NCI-H748 (cell line): ENCODE data around the gene ZFAND2B.

ENCODE experiments used
- DNase-seq: peaks from one replicate; lab custom pipeline; 2025; ENCODE audit not compliant: unreplicated experiment; lab: John Stamatoyannopoulos, UW

Gene ZFAND2B

DNA sequence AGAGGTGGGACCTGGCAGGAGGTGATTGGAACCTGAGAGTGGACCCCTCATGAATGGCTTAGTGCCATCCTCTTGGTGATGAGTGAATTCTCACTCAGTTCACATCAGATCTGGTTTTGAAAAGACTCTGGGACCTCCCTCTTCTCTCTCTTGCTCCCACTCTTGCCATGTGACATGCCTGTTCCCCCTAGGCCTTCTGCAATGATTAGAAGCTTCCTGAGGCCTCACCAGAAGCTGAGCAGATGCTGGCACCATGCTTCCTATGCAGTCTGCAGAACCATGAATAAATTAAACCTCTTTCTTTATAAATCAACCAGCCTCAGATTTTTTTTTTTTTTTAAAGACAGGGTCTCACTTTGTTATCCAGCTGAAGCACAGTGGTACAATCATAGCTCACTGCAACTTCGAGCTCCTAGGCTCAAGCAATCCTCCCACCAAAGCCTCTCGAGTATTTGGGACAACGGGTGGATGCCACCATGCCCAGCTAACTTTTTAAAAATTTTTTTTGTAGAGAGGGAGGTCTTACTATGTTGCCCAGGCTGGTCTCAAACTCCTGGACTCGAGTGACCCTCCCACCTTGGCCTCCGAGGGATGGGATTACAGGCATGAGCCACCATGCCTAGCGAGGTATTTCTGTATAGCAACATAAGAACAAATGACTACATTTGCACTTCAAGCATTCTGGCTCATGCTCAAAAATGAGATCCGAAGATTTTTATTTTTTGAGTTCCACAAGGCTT lies 2.0 kb upstream of the ZFAND2B start:
- DNase-seq = no peak

DNA sequence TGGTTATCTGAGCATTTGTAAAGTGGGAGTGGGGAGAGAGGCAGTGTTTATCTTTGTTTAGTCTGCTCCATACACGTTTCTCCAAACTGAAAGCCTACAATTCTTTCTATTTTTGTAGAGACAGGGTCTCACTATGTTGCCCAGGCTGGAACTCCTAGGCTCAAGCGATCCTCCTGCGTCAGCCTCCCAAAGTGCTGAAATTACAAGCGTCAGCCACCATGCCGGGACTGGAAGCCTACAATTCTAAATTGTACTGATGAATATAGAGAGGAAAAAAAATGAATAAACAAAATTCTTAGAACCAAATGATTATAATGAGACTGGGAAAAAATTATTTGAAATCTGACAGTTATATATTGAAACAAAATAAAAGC lies 1.4 kb upstream of the ZFAND2B start:
- no peak for DNase-seq

DNA sequence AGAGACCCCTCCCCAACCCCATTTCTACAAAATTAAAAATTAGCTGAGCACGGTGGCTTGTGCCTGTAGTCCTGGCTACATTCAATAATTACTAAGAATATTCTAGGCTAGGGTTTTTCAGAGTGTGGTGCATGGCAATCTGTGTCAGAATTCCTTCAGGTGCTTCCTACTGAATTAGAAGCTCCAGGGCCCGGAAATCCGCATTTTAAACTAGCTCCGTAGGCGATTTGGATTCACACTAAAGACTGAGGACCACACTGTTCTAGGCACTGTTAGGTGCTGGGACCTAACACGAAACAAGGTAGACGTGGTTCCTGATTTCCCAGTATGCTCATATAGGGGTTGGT lies 628 bp upstream of the ZFAND2B start:
- no peak for DNase-seq

DNA sequence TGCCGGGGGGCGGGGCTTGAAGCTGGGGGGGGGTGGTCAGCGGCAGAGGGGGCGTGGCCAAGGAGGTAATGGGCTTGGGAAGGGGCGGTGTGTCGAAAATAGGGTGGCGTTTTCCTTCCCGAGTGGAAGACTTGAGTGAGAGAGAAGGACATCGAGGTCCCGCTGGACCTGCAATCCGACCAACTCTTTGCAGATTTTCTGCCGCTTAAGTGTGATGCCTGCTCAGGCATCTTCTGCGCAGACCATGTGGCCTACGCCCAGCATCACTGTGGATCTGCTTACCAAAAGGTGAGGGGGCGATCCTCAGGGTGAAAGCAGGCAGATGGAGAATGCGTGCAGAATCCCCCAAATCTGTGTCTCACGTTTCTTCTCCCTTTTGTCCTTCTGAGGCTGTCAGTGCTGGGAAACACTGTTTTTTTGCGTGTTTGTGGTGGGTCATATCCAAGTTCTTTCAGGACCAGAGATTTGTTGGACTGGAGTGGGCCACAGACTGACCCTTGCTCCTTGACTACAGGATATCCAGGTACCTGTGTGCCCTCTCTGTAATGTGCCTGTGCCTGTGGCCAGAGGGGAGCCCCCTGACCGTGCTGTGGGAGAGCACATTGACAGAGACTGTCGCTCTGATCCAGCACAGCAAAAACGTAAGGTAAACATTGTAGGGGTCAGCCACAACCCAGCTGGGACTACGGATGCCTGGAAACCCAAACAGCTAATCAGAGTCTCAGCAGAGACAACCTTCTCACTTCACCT lies 727 bp downstream of the ZFAND2B start:
- DNase-seq = no peak

DNA sequence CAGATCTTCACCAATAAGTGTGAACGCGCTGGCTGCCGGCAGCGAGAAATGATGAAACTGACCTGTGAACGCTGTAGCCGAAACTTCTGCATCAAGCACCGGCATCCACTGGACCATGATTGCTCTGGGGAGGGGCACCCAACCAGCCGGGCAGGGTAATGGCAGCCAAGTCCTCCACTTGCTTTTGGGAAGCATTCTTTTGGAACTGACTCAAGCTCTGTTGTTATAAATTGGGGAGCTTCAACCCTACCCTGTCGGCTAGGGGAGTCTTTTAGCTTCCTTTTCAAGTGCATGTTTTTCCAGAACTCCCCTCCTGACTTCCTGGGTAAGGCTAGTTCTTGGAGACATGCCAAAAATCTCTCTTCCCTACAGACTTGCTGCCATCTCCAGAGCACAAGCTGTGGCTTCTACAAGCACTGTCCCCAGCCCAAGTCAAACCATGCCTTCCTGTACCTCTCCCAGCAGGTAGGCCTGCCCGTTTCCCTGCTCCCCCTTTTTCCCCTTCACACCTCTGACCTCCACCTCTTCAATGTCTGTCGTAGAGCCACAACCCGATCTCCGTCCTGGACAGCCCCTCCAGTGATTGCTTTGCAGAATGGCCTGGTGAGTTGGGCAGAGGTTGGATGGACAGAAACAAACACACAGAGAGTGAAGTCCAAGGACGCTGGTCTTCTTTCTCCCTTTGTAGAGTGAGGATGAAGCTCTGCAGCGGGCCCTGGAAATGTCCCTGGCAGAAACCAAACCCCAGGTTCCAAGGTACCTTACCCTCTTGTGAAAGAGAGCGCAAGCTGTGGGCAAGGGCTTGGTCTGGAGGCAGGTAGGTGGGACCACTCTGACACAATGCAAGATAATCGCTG lies 1.5 kb downstream of the ZFAND2B start:
- no peak for DNase-seq

DNA sequence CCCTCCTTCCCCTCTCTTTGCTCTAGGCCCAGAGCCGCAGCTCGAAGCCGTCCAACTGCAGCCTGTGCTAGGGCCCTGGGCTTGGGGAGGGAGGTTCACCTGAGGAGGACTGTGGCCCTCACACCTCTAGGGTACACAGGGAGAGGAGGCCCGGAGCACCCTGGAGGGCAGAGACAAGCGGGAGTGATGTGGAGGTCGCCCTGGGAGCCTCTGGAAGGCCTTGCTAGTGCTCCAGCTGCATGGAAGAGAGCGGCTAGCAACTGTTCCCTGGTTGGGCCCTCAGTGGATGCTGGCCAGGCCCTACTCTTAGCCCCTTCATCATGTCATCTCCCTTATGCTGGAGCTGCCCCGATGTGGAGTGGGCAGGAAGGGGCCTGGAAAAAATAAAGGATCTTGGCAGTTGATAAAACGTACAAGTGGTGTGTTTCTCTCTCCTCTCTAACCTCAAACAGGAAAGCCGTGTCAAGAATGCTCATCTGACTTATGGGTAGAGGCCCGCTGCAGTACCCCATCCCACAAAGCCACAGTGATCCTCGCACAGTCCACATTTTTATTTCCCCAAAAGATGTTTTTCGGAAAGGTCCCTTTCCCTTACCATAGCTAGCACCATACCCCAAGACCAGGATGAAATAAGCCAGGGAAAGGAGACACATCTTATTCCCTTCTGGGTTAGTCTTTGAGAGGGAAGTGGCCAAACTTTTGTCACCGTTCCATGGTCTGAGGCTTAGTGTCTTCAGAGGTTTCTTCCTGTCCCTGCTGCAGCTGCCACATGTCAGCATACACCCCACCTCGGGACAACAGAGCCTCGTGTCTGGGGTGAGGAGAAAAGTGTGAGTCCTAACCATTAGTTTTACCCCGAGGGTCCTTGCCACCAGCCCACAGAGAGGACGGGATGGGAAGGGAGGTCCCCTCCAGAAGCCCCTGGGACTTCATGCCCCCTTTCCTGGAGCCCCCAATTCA lies 2.9 kb downstream of the ZFAND2B start:
- no peak for DNase-seq

DNA sequence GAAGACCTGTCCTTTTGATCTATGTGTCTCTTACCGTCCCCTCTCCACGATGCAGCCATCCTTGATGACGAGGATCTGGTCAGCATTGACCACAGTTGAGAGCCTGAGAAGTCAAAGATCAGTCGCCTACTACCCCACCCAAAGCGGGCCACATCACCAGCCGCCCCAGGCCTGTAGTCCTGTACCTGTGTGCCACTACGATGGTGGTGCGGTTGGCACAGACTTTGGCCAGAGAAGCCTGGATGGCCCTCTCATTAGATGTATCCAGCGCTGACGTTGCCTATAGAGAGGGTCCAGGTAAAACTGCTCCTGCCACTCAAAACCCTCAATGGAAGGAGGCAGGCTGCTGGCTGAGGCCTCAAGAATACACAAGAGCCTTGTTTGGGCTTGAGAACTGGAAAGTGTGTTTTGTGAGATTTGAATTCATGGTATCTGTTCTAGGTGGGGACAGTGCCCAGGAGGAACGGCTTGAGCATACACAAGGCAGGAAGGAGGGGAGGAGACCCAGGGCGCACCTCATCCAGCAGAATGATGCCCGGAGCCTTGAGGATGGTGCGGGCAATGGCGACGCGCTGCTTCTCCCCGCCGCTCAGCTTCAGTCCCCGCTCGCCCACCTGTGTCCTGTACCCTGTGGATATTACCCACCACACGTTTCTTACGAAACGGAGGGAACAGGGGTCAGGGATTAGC lies 3.8 kb downstream of the ZFAND2B start:
- DNase-seq = no peak

DNA sequence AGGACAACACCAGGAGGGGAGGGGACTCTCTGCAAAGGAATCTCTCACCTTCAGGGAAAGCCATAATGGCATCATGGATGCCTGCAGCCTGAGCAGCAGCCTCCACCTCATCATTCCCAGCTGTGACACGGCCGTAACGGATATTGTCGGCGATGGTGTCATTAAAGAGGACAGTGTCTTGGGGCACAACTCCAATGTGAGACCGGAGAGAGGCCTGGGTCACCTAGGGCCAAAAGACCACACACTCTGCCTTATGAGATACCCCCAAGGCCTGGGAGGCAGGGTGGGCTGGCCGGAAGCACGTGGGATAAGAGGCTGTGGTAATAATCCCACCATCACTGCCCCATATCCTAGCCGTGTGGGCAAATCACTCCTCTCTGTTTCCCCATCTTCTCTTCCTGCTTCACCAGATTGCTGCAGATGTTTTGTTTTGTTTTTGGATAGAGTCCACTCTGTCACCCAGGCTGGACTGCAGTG lies 4.3 kb downstream of the ZFAND2B start:
- DNase-seq = no peak

DNA sequence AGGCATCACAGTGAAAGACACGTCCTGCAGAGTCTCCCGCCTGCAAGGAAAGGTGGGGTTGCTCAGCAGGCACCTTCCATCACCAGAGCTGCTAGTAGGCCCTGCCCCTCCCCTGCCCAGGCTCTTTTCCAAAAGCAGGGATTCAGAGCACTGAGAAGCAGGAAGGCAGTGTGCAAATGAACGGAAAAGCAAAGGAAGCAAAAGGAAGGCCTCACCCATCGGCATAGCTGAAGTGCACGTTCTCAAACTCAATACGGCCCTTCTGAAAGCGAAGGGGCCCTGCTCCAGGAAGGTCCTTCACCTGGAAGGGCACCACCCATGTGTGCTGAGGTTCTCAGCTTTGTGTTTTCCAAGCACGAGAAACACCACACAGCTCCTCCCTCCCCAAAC lies 6.4 kb downstream of the ZFAND2B start:
- DNase-seq = no peak

DNA sequence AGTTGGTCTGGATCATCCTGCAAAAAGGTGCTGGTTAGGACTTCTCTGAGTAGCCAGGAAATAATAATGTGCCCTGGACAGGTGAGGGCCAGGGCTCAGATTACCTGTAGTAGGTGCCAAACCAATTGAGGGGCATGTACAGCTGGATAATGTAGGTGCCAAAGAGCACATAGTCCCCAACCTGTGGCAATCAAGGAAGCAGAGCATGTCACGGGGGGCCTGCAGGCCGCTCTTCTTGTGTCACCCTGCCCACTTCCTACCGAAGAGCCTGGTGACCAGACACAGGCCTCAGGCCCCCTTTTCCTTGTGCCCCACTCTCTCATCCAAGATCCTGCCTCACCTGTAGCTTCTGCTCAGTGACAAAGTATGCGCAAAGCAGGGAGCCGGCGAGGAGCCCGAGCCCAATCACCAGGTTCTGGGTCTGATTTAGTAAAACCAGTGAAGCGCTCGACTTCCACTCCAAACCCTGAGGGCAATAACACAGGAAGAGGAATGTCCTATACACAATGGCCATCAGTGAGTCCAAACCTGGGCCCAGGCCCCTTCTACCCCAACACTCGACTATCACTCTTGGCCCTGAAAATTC lies 7.0 kb downstream of the ZFAND2B start:
- no peak for DNase-seq

DNA sequence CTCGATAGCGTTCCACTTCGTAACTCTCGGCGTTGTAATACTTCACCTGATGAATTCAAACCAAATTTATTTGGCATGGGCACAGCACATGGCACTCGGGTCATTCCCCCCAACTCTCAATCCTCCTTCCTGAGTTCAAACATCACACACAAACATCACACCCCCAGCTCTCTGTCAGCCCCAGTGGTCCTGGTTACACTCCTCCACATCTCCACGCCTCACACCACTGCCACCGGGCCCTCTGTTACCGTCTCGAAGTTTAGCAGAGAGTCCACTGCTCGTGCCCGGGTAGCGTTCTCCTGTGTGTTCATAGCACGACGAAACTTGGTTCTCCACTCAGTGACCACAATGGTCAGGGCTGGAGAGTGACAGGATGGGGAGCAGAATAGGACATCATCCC lies 7.6 kb downstream of the ZFAND2B start:
- DNase-seq = no peak

DNA sequence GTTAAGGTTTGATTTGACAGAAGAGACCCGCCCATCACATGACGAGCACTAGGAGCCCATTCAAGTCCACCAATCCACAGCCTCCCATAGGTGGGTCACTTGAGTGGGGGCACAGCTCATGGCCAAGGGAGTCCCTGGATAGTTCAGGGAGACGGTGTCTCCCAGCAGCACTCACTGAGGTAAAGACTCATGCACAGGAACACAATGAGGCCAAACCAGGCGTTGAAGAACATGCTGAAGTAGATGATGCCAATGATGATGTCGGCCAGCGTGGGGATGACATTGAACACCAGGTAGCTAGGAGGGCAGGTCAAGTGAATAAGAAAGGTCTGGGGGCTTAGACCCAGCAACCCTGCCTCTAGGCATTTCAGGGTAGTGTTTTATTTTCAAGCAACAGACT lies 8.2 kb downstream of the ZFAND2B start:
- no peak for DNase-seq

DNA sequence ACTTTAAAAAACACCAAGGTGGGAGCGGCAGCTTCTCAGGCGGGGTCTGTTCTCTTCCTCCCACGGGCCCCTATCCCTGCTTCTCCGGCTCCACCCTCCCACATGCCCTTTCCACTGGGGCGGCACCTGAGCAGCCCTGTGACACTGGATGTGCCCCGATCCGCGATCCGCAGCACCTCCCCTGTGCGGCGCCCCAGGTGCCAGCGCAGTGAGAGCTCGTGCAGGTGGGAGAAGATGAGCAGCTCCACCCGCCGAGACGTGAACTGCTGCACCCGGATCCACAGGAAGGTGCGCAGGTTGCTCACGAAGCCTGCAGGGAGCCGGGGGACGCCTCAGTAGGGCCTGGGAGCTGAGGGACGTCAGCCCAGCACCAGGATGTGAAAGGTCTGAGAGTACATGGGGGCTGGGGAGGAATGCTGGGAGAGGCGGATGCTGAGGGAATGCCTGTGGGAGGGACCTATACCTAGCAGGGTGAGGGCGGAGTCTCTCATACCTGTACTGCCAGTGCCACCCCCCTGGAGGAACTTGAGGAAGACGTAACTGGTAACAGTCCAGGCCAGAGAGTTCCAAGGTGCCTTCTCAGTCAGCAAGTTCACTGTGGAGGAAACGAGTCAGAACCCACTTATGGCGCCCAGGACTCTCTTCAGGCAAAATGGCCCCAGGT lies 9.4 kb downstream of the ZFAND2B start:
- no peak for DNase-seq

DNA sequence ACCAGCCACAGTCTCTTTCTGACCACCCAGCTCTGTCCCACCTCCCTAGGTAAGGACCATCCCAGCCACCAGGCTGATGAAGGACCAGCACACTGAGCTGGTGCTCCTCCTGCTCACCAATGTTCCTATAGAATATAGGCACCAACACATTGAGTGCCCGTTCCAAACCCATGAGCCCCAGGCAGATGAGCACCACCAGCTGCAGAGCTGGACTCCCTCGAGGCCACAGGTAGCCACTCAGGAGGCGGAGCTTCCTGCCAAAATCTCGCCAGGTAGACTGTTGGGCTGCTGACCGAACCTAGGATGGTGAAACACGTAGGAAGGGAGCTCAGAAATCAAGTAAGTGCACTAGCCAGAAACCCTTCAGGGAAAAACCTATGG lies 9.9 kb downstream of the ZFAND2B start:
- no peak for DNase-seq

DNA sequence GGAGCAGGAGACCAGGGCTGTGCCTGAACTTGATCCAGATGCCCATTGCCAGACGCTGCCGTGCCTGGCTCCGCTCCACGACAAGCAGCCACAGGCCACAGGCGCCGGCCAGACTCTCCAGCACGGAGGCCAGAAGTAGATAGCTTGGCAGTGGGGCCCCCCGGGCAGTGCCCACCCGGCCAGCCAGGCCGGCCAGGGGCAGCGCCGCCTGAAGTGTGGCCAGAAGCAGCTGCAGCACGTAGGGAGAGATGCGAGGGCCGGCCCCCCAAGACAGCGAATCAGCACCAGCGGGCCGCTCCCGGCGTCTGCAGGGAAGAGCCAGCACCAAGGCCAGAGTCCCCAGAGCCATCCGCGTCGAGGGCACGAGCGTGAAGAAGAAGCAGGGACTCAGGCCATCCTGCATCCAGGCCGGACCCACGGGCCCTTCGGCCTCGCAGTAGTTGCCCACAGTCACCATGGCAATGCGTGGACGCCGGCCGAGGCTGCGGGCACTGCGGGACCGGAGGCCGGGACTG lies 11.7 kb downstream of the ZFAND2B start:
- peak; percentile 84 for DNase-seq

DNA sequence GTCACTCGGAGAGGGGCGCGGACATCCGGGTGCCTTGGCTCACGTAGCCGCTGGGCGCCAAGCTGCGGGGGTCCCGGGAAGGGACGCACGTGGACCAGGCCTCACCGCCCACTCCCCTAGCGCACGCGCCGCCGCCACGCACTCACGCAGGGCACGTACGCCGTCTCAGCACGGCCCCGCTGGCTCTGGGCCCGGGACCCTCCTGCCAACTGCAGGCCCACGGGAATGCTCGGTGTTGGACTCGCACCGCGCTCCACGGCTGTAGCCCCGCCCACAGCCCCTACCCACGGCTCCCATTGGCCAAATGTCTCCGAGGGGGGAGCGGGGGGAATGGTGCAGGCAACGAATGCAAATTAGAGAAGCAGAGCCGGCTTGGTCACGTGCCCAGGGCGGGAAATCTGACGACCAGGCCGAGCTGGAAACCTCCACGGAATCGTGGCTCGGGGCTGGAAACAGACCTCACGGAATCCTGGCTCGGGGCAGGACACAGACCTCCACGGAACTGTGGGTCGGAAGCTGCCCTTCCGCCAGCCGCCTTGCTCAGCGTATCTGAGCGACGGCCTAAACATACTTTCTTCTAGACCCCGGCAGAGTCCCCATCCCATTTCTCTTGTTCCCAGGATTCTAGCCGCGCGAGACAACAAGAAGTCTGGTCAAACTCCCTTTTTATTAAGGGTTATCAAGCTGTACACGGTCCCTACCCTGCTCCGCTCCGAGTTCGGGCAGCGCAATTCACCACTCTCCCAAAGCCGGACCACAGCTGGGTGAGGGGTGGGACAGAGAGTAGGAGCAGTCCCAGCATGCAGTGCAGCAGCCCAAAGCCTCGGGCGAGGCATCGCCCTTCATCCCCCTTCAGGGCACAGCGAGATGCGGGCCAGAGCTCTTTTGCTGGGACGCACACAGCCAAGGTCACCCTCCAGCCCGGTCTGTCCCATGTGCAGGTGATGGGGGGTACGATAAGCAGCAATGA lies 12.4 kb downstream of the ZFAND2B start, which contains the start of gene ABCB6:
ABCB6 (minus strand) TSS at position 227 of the 970 bp plus-strand sequence. CDS start 285 bp downstream, outside the sequence.
- peak; percentile 96 for DNase-seq

DNA sequence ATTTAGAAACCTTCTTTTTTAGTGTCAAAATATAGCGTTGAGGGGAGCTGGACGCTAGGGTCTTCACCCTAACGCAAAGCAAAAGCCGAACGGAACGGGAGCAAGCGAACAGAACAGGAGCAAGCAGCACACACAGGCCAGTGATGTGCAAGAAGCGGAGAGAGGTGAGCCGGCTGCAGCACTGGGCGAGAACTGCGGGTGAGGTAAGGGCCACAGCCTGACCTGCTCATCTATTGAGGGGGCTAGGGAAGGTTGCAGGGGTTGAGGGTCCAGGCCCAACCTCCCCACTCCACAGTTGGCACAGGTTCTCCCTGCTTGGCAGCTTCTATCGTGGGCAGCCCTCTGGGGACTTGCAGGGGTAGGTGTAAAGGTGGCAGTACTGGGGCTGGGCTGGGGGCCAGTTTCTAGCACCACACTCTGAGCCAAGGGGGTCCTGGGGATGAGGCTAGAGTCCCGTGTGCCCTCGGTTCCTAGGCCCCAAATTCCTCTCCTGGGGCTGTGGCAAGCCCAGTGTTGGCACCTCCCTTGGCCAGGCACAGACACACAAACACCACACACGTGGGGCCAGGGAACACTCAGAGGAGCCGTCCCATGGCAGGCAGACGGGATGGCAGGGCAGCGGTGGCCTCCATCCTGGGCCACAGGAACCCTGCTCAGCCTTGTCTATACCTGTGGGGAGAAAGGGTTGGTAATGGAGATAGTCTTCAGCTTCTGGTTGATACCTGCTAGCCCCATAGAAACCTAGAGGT lies 13.4 kb downstream of the ZFAND2B start:
- no peak for DNase-seq
